ENCODE data around the gene GPHB5. TPM values are rescaled to one million over a fixed set of nuclear protein-coding genes. Genes with fewer than 3 reads are reported as not detected.

GPHB5 gene
- total RNA-seq, 1 experiment from 2014 or later: not detected

Other genes with a start within 250 kb of the GPHB5 start
- gene RHOJ, start 114.5 kb downstream of the GPHB5 start, total RNA-seq (2014; rRNA removed; shearing (Covaris generic)): not detected in 2 replicates
- 18.6 and 29.4 TPM in 2 replicates for gene PPP2R5E, start 224.4 kb upstream of the GPHB5 start, total RNA-seq (2014; rRNA removed; shearing (Covaris generic))

All from H7 (cell line).